WTC11 (cell line): ENCODE data around the gene TFEB. TPM values are rescaled to one million over a fixed set of nuclear protein-coding genes. Genes with fewer than 3 reads are reported as not detected.

Source experiments
- ATAC-seq: fragments of 200-7000 bp; cut with Tn5 transposase; 2 replicates; pipeline ENCODE4 v1.10.0; 2021; ENCODE audit warnings: mild to moderate bottlenecking, moderate library complexity
- CTCF ChIA-PET: fragments of 300-600 bp; sonication (Branson Sonifier 250); formaldehyde crosslinking; loops from one replicate; lab custom pipeline; 2021; ENCODE audit warnings: antibody characterized with exemption; lab: Charles Lee
- POLR2A ChIA-PET: fragments of 350-600 bp; sonication (Branson Sonifier 250); formaldehyde crosslinking; loops from one replicate; lab custom pipeline; 2021; ENCODE audit warnings: antibody characterized with exemption; lab: Charles Lee
- DNase-seq: peaks from one replicate; pipeline ENCODE4 v3.0.0; 2021; ENCODE audit warnings: low spot score
- H3K27ac Mint-ChIP-seq: 2 replicates; pipeline ENCODE4 v1.8.0; 2021; ENCODE audit warnings: mixed read lengths
- H3K27me3 Mint-ChIP-seq: 2 replicates; pipeline ENCODE4 v1.8.0; 2021; ENCODE audit warnings: low read depth, mild to moderate bottlenecking, moderate library complexity, mixed read lengths
- H3K36me3 Mint-ChIP-seq: 2 replicates; pipeline ENCODE4 v1.8.0; 2021; ENCODE audit warnings: mixed read lengths
- H3K4me1 Mint-ChIP-seq: 2 replicates; pipeline ENCODE4 v1.8.0; 2022; ENCODE audit warnings: mixed read lengths
- H3K4me3 Mint-ChIP-seq: 2 replicates; pipeline ENCODE4 v1.8.0; 2021; ENCODE audit warnings: mild to moderate bottlenecking, moderate library complexity, mixed read lengths
- H3K9me3 Mint-ChIP-seq: 2 replicates; pipeline ENCODE4 v1.8.0; 2021; ENCODE audit warnings: mixed read lengths
- AFF4 ChIP-seq: sonication (generic); formaldehyde crosslinking; IDR thresholded peaks from 2 replicates; pipeline ENCODE4 v1.8.1; 2023; ENCODE audit warnings: mild to moderate bottlenecking, missing genetic modification reagents, borderline replicate concordance
- E2F4 ChIP-seq: sonication (generic); formaldehyde crosslinking; IDR thresholded peaks from 2 replicates; pipeline ENCODE4 v1.8.1; 2022; ENCODE audit warnings: low read depth, mild to moderate bottlenecking, moderate library complexity, missing genetic modification reagents, borderline replicate concordance
- ETV6 ChIP-seq: sonication (generic); formaldehyde crosslinking; IDR thresholded peaks from 2 replicates; pipeline ENCODE4 v1.8.1; 2022; ENCODE audit warnings: mild to moderate bottlenecking, missing genetic modification reagents
- GRHL2 ChIP-seq: fragments of 250-450 bp; sonication (Bioruptor Pico); IDR thresholded peaks from 2 replicates; pipeline ENCODE4 v1.8.0; 2022; ENCODE audit warnings: mild to moderate bottlenecking, moderate library complexity; ENCODE audit not compliant: insufficient replicate concordance, severe bottlenecking
- HMGA2 ChIP-seq: fragments of 250-450 bp; sonication (Bioruptor Pico); IDR thresholded peaks from 2 replicates; pipeline ENCODE4 v1.4.0; 2021; ENCODE audit warnings: mild to moderate bottlenecking, moderate library complexity
- IRF2 ChIP-seq: sonication (generic); formaldehyde crosslinking; IDR thresholded peaks from 2 replicates; pipeline ENCODE4 v1.8.0; 2022; ENCODE audit warnings: low read depth, missing genetic modification reagents, borderline replicate concordance
- JAZF1 ChIP-seq: fragments of 250-450 bp; sonication (Bioruptor Pico); IDR thresholded peaks from 2 replicates; pipeline ENCODE4 v1.9.0; 2021; ENCODE audit warnings: moderate library complexity, mild to moderate bottlenecking, inconsistent platforms
- PRRX2 ChIP-seq: fragments of 250-450 bp; sonication (Bioruptor Pico); IDR thresholded peaks from 2 replicates; pipeline ENCODE4 v1.8.0; 2021; ENCODE audit warnings: mild to moderate bottlenecking
- RELA ChIP-seq: sonication (generic); formaldehyde crosslinking; IDR thresholded peaks from 2 replicates; pipeline ENCODE4 v1.8.1; 2022; ENCODE audit warnings: missing genetic modification reagents, mild to moderate bottlenecking, borderline replicate concordance
- RORB ChIP-seq: fragments of 250-450 bp; sonication (Bioruptor Pico); IDR thresholded peaks from 2 replicates; pipeline ENCODE4 v1.9.0; 2021; ENCODE audit warnings: mild to moderate bottlenecking
- SOX15 ChIP-seq: fragments of 250-450 bp; sonication (Bioruptor Pico); IDR thresholded peaks from 2 replicates; pipeline ENCODE4 v1.9.0; 2021; ENCODE audit warnings: mild to moderate bottlenecking
- TCF7 ChIP-seq: sonication (generic); formaldehyde crosslinking; IDR thresholded peaks from 2 replicates; pipeline ENCODE4 v1.8.0; 2022; ENCODE audit warnings: mild to moderate bottlenecking, low read depth, missing genetic modification reagents, moderate library complexity
- TP53 ChIP-seq: sonication (generic); formaldehyde crosslinking; IDR thresholded peaks from 2 replicates; pipeline ENCODE4 v1.8.1; 2023; ENCODE audit warnings: mild to moderate bottlenecking, missing genetic modification reagents
- ZNF121 ChIP-seq: sonication (generic); formaldehyde crosslinking; IDR thresholded peaks from 2 replicates; pipeline ENCODE4 v1.8.0; 2023; ENCODE audit warnings: missing genetic modification reagents
- ZNF281 ChIP-seq: sonication (generic); formaldehyde crosslinking; IDR thresholded peaks from 2 replicates; pipeline ENCODE4 v1.8.0; 2023; ENCODE audit warnings: mild to moderate bottlenecking, missing genetic modification reagents
- total RNA-seq: library from RNA; stranded (reverse); gene quantifications from 3 replicates; pipeline ENCODE4 v1.2.3, GENCODE V29; 2021
- TF ChIP-seq, protein P1 (sequence below): sonication (generic); formaldehyde crosslinking; IDR thresholded peaks from 2 replicates; pipeline ENCODE4 v1.8.0; 2022; ENCODE audit warnings: mild to moderate bottlenecking, missing genetic modification reagents
- TF ChIP-seq, protein P2 (sequence below): fragments of 250-450 bp; sonication (Bioruptor Pico); IDR thresholded peaks from 2 replicates; pipeline ENCODE4 v1.9.0; 2021; ENCODE audit warnings: moderate library complexity, mild to moderate bottlenecking, inconsistent platforms, borderline replicate concordance

The TFEB gene
- total RNA-seq, 1 experiment from 2014 or later: 3.9 TPM

DNA sequence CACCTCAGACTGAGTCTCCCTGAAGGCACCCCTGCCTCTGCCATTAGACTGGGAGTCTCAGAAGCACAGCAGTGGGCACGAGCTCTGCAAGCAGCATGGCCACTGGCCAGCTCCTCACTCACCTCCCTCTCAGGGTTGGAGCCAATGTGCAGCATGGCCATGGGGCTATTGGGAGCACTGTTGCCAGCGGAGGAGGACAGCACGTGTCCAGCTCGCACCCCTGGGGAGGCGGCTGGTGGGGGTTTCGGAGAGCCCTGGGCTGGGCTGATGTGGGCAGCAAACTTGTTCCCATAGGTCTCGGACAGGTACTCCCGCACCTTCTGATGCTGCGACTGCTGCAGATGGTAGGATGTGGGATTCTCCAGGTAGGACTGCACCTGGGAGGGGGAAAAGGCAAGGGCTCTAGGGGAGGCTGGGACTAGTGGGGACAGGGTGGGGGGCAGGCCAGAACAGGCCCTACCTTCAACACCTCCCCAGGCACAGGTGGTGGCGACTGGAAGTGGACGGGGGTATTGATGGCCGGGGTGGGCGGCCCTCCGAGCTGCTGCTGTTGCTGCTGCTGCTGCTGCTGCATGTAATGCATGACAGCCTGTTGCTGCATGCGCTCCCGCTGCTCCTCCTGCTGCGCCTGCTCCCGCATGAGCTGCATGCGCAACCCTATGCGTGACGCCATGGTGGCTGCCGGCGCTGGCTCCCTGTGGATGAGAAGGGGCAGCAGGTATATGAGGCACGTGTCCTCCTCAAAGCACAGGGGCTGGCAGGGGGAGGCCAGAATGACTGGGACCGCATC lies 44.7 kb downstream of the TFEB start (continued):
- TF ChIP-seq AFF4 (CRISPR knock-in tag): no peak
- TF ChIP-seq TCF7 (CRISPR knock-in tag): no peak
- TF ChIP-seq ZNF121 (CRISPR knock-in tag): no peak
- TF ChIP-seq IRF2 (CRISPR knock-in tag): no peak
- TF ChIP-seq ZNF281: no peak
- no peak for TF ChIP-seq RELA (CRISPR knock-in tag)

DNA sequence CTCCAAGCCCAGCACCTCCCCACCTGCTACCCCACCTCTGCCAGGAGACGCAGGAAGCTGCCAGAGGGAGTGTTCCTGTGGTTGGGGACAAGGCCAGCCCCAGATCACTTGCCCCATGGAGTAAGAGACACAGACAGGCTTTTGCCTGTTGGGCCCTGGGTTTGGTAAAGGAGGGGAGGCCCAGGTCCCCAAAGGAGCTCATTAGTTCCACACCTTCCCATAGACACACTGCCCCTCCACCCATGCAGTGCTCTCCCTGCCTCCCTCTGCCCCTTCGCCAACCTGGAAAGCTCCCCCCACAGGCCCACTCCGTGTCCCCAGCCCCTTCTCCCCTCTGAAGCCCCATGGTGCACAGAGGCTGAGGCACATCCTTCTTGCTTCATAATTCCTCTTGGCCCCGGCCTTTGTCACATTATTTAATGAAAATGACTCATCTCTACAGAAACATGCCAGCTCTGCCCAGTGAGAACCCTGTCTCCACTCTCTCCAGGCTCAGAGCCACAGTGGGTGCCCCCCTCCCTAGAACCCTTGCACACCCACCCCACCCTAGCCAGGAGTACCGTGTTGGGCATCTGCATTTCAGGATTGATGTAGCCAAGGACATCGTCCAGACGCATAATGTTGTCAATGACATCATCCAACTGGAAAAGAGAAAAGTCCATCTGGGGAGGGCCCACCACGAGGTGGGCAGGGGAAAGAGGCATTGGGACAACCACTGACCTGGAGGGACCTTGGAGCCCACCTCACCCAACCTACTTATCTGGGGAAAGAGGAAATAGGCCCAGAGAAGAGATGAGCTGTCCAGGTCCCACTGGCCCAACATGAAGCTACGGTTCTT lies 46.0 kb downstream of the TFEB start:
- no peak for ATAC-seq
- Mint-ChIP-seq H3K27ac (no peak overlapping the region), H3K9me3 (no peaks in the 10 kb centered on the region), H3K36me3 (no peaks in the 10 kb centered on the region), H3K4me3 (no peak overlapping the region), H3K4me1 (peaks cover 19% of the 10 kb centered on the region), H3K27me3 (peaks cover 6% of the 10 kb centered on the region)
- DNase-seq: peak; percentile 4
- ChIA-PET POLR2A (interaction anchor here (1.0 kb wide), 1 partner anchor 321 kb away, joined by 3 read pairs; no protein-coding TSS in a partner anchor), CTCF (interaction anchor here (0.7 to 6.6 kb wide), 6 partner anchors 8 to 318 kb away, joined by 3 to 152 read pairs (median 12); no protein-coding TSS in a partner anchor)
- TF ChIP-seq RORB (CRISPR knock-in tag) (no peak), E2F4 (CRISPR knock-in tag) (no peak), TCF7 (CRISPR knock-in tag) (no peak), PRRX2 (CRISPR knock-in tag) (no peak), JAZF1 (CRISPR knock-in tag) (no peak), SOX15 (CRISPR knock-in tag) (no peak), ETV6 (CRISPR knock-in tag) (no peak), HMGA2 (CRISPR knock-in tag) (no peak), GRHL2 (no peak), TP53 (no peak)
- TF ChIP-seq, protein P1, sequence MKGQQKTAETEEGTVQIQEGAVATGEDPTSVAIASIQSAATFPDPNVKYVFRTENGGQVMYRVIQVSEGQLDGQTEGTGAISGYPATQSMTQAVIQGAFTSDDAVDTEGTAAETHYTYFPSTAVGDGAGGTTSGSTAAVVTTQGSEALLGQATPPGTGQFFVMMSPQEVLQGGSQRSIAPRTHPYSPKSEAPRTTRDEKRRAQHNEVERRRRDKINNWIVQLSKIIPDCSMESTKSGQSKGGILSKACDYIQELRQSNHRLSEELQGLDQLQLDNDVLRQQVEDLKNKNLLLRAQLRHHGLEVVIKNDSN (CRISPR knock-in tag): no peak
- TF ChIP-seq, protein P2, sequence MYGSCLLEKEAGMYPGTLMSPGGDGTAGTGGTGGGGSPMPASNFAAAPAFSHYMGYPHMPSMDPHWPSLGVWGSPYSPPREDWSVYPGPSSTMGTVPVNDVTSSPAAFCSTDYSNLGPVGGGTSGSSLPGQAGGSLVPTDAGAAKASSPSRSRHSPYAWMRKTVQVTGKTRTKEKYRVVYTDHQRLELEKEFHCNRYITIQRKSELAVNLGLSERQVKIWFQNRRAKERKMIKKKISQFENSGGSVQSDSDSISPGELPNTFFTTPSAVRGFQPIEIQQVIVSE (CRISPR knock-in tag): no peak
